Measurements from ENCODE around the gene CLCN1.

Gene CLCN1

DNA sequence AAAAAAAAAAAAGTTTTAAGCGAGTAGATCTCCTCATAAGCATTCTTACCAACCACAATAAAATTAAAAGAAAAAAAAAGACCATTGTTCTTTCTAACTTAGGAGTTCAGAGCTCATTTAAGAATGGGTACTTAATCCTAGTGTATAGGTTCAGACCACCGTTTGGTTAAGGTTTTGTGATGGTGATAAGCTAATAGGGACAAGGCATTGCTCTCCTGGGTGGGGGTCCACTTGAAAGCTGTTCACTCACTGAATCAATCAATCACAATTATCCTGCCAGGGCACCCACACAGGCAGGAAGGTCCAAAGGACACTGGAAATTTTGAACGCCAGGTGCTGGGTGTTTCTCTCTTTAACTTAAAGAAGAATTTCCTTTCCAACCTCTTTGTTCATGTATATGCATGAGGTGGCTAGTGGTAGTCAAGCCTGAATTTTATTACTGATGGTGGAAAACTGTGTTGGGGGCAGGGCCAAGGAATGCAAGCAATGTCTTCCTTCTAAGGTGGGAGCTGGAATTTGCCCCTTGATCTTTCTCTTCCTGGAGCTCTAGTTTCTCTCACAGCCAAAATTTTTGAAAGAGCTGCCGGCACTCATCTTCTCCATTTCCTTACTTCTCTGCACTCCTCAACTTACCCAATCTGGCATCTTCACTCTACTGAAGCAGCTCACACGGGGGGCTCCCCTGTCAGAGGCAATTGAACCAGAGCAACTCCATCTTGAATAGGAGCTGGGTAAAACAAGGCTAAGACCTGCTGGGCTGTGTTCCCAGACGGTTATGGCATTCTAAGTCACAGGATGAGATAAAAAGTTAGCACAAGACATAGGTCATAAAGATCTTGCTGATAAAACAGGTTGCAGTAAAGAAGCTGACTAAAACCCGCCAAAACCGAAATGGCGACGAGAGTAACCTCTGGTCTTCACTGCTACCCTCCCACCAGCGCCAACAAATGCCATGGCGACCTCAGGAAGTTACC lies 54.1 kb downstream of the CLCN1 start:
- DNase-seq: no peak

DNA sequence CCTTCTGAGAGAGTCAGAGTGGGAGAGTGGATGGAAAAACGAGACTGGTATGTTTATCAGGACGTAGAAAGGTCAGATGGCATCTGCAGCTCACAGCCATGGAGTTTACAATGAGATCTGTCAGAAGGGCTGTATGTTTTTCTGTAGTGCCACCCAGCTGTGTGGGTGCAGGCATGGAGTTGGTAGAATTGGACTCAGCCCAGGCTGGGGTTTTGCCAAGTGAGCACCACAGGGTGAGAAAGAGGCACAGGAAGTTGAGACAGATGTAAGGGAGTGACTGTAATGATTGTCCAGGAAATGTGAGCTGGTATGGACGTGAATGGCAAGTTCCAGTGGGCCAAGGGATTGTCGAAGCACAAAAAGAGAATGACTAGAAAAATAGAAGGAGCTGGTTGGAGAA lies 56.2 kb downstream of the CLCN1 start:
- DNase-seq: no peak

DNA sequence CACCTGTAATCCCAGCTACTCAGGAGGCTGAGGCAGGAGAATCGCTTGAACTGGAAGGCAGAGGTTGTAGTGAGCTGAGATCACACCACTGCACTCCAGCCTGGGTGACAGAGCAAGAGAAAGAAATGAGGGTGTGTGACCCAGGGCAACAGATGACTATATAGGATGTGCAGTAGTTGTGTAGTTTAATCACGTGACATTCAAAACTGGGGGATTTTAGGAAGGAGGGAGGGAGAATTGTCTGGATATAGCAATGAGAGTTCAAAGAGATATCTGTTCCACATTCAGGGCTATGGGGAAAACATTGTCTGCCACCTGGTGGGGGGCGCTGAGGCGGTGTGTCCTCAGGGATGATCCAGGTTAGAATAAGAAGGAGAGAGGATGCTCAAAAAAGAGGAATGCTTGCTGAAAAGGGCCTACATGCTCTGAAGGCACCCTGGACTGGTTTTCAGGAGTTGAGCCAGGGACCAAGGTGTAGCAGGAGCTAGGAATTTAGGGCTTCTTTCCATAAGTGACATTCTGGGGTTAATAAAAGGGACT lies 57.4 kb downstream of the CLCN1 start:
- no peak for DNase-seq

DNA sequence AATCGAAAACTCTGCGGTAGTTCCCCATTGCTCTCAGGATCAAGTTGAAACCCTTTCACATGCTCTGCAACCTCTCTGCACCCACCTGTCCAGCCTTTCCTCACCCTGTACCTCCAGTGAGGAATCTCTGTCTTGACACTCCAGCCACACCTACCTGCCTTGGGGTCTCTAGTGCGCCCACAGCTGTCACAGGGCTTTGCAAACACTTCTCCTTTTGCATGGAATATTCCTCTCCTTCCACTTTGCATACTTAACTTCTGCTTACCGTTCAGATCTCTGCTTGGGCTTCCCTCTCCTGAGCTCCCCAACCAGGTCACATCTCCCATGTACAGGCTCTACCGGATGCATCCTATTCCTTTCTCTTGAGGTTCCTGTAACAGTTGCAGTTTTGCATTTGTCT lies 58.6 kb downstream of the CLCN1 start:
- DNase-seq: no peak

DNA sequence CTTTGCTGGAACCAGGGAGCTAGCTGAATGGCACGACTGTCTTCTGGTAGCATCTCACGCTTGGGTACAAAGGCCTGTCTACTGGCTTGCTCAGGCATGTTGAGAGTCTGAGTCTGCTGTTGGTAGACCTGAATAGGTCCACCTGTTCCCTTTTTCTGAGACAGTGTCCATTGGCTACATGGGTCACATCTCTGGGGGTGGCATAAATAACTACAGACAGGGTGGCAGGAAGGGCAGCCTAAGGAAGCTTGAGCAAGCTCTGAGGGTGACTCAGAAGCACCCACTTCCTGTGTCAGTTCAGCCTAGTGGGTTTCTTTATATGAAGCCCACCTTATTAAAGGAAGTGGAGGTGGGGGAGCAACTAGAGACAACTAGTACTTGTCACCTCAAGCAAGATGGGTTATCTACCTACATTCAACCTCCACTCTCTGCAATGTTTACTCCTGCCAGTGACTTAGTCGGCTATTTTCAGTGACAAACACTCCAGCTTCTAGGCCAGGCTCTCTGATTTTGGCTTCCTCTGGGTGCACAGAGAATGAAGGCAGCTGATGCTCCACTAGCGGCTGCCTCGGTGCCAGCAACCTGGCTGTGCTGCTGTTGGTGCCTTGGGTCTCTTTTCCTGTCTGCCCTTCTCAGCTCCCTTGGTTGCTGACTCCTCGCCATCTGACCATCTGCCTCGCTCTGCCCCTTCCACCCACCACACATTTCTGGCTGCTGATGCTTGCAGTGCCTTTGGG lies 59.6 kb downstream of the CLCN1 start:
- DNase-seq: no peak

DNA sequence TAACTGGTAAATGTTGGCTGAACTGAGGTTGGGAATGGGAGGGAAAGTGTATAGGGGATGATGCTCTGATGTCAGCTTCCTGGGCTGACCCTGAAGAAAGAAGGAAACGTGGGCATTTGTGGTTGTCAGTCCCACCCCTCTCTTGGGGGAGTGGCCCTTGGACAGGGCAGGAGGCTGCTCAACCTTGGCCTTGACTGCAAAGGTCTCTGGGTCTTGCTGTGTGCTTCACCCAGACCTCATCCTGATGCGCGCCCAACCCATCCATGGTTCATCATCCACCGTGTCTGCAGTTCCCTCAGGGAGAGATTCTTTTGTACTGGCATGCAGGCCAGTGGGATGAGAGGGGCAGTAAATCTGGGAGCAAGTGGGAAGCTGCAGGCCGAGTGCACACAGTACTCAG lies 60.5 kb downstream of the CLCN1 start:
- no peak for DNase-seq

DNA sequence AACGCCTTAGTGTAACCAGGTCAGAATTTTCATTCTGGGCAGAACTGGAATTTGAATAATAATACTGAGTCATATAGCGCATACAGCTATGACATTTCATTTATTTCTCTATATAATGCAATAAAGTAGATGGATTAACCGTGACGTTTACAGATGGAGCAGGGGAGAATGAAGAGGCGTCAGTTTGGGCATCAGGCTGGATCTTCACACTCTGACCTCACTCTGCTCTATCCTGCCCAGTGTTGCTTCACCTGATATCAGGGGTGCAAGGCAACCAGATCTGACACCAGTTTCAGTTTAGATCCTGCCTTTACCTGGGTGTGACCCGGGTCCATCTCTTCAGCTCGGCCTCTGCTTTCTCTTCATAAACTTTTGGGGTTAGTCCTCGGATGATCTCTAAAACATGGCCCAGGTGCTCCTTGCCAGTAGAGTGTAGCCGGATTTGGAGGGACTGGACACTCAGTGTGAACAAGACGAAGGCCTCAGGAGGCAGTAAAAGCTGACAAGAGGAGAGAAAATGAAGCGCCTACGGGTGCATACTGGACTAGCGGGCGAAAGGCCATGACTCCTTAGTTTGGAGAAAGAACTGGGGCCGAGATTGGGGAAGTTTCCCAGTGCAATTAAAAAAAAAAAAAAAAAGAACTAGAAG lies 63.8 kb downstream of the CLCN1 start:
- no peak for DNase-seq

DNA sequence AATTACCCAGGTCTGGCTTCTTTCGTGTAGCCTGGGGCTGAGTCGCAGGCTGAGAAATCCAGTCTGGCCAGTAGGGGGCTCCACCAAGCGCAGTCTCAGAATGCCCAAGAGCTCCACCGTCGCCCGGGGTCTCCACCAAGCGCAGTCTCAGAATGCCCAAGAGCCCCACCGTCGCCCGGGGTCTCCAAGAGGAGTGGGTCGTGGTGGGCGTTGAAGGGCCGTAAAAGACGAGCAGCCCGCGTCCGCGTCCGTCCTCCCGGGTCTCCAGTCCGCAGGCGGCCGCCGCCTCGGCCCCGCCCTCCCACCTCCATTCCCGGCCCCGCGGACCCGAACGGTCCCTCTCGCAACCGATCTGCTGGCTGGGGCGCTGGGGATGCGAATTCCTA lies 64.3 kb downstream of the CLCN1 start:
- peak; percentile 65 for DNase-seq

DNA sequence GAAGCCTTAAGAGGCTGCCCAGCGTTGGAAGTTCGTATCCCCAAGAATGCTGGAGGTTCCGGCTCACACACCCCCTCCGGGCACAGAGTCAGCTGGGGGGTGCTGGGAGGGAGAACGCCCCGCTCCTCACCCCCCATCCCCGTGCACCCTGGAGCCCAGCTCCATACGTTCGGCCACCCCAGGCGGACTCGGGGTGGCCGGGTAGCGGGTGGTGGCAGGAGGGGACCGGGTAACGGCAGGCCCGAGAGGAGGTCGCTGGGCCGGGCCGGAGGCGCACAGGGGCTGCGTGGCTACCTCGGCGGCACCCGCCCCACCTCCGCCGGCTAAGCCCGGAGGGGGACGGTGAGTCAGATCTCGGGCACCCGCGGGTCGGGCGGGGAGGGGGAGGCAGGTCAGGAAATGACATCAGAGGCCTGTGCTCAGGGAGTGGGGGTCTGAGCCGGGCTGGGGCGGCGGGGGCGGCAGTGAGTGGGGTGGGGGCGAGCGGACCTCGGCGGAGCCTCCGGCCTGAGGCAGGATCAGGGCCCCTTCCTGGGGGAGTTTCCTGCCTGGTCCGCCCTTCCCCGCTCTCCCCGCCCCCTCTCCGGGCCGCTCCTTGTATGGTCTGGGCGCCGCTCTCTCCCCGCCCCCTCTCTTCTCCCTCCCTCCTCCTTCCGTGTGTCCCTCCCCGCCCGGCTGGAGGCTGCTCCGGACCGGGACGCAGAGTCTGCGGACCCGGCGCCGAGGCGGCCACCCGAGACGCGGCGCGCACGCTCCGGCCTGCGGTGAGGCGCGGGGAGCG lies 64.9 kb downstream of the CLCN1 start, which contains the start of gene ZYX:
TSS of gene ZYX (plus strand) at position 700 of the 781 bp plus-strand sequence. CDS start 227 bp downstream, outside the sequence.
- peak; percentile 77 for DNase-seq

DNA sequence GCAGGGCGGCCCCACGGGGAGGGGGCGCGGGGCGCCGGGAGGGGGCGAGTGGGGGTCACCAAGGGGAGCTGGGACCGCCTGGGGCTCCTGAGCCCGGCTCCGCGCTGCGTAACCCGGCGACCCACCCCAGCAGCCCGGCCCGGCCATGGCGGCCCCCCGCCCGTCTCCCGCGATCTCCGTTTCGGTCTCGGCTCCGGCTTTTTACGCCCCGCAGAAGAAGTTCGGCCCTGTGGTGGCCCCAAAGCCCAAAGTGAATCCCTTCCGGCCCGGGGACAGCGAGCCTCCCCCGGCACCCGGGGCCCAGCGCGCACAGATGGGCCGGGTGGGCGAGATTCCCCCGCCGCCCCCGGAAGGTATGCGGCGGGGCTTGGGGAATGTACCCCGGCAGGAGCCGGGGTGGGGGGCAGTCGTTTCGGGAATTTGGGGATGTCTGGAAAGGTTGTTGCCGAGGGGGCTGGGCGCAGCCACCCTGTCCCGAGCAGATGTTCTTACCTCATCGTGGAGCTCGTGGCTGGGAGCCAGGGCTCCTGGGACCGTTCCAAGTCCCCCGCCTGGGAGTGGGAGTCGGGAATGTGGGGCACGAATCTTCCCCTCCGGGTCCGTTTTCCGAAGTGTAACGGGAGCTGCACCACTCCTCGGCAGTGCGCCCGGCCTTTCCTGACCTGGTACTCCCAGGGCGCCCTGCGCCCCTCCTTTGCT lies 65.7 kb downstream of the CLCN1 start:
- peak; percentile 50 for DNase-seq

DNA sequence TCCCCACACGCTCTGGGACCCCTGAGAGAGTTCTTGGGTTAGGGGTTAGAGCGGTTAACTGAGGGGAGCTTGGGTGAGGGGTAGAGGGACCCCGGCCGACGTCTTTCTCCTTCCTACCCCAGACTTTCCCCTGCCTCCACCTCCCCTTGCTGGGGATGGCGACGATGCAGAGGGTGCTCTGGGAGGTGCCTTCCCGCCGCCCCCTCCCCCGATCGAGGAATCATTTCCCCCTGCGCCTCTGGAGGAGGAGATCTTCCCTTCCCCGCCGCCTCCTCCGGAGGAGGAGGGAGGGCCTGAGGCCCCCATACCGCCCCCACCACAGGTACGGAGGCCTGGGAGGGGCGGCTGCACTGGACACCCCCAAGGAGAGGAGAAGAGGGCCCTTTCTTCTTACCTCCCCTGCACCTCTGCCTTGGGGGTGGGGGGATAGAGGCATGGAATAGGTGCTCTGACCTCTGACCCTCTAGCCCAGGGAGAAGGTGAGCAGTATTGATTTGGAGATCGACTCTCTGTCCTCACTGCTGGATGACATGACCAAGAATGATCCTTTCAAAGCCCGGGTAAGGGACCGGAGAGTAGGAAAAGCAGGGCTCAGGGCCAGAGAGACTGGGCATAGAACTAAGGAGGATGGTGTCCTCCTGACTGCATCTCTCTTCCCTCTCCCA lies 66.3 kb downstream of the CLCN1 start:
- no peak for DNase-seq

DNA sequence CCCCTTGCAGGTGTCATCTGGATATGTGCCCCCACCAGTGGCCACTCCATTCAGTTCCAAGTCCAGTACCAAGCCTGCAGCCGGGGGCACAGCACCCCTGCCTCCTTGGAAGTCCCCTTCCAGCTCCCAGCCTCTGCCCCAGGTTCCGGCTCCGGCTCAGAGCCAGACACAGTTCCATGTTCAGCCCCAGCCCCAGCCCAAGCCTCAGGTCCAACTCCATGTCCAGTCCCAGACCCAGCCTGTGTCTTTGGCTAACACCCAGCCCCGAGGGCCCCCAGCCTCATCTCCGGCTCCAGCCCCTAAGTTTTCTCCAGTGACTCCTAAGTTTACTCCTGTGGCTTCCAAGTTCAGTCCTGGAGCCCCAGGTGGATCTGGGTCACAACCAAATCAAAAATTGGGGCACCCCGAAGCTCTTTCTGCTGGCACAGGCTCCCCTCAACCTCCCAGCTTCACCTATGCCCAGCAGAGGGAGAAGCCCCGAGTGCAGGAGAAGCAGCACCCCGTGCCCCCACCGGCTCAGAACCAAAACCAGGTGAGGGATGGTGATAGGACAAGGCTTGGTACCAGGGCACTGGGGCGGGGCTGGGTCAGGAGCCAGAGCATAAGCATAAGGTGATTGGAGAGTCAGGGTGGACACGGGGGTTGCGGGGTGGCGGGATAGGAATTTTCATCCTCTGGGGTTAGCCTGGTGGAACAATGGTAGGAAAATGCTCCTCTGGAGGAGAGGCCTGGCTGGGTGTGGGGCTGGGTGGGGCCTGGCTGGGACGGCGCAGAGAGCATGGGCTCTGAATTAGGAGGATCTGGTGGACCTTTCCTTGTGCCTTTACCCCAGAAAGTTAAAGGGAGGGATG lies 67.1 kb downstream of the CLCN1 start:
- no peak for DNase-seq

DNA sequence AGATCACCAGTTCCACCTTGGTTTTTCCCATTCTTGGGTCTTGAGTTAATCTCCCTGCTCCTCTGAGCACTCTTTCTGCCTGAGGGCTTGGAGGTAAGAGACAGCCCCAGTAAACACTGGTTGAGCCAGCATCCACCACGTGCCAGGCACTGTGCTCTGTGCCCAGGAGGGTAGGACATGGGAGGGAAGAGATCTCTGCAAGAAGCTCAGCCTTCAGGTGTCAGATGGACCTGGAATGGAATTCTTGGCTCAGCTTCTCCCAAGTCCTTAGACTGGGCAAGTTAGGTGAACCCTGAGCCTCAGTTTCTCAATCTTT lies 67.7 kb downstream of the CLCN1 start:
- no peak for DNase-seq

DNA sequence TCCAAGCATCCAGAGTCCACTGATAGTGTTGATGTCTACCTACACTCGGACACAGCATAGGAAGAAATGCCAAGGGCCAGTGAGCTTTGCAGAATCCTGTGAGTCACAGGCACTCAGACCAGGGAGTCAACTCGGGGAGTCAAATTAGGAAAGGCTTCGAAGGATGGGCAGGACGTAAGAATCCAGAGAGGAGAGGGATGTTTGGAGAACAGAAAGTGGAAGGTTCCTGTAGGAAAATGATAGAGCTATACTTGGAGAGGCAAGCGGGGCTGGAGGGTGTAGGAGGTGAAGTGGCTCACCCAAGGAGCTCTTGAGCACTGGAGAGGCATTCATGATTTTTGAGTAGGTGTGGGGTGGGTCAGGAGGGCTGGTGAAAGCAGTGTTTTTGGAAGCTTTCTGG lies 68.2 kb downstream of the CLCN1 start:
- DNase-seq: no peak

DNA sequence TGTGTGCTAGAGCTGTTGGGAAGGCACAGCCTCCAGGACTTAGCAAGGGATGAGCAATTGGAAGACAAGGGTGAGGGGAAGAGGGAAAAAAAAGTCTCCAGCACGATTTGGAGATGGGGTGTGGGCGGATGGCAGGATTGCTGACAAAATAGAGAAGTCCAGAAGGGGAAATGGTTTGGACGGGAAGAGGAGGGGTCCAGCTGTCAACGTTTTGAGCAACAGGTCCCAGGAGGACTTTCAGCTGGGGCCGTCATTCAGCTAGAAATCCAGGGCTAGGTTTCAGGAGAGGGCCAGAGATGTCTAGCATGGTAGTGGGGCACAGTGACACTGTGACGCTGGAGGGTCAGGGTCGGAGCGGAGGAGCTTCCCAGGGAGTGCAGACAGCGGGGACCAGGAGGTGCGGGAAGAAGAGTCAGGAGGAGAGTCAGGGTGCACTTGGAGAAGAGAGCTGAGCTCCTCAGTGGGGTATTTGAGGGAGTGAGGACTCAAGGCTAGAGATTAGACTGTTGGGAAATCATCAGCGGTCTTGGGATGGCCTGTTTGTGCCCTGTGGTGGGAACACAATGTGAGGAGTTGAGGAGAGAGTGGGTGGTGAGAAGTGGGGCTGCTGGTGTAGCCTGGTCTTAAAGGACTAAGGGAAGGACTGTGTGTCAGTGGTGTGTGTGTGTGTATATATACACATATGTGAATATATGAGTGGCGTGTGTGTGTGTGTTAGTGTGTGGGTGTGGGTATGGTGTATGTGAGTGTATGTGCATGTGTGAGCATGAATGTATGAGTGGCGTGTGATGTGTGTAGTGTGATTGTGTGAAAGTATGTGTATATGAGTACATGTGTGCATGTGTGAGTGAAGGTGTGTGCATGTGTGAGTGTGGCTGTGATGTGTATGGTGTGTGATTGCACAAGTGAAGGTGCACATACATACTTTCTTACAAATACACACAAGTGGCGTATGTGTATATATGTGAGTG lies 69.0 kb downstream of the CLCN1 start:
- no peak for DNase-seq

DNA sequence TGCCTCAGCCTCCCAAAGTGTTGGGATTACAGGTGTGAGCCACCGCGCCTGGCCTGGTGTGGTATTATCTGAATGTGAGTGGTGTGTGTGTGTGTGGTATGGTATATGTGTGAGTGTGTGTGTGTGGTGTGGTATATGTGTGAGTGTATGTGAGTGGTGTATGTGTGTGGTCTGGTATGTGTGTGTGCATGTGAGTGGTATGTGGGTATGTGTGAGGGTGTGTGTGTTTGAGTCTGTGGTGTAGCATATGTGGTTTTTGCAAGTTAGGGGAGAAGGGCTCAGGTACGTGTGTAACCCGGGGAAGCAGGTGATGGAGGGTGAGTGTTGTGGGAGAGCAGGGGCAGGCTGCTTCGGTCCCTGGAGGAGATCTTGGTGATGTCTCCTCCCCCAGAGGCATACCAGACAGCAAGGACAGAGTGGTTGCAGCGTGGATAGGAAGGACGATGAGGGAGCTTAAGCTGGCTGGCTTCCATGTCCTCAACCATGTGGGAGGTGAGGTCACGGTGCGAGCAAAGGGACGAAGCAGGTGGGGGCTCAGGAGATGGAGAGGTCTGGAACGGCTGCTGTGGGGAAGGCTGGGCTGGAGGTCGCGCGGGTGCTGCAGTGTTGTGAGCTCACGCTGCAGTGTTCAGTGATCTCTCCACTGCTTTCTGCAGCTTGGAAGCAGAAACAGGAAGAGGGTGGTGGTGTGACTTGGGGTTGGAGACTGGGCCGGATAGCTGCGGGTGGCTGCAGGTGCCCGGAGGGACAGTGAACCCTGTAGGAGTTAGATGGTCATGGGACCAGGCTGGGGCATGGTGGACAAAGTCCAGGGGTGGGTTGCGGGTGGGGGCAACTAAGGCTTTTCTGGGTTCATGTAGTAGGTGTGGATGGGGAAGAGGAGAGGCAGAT lies 70.2 kb downstream of the CLCN1 start:
- no peak for DNase-seq

DNA sequence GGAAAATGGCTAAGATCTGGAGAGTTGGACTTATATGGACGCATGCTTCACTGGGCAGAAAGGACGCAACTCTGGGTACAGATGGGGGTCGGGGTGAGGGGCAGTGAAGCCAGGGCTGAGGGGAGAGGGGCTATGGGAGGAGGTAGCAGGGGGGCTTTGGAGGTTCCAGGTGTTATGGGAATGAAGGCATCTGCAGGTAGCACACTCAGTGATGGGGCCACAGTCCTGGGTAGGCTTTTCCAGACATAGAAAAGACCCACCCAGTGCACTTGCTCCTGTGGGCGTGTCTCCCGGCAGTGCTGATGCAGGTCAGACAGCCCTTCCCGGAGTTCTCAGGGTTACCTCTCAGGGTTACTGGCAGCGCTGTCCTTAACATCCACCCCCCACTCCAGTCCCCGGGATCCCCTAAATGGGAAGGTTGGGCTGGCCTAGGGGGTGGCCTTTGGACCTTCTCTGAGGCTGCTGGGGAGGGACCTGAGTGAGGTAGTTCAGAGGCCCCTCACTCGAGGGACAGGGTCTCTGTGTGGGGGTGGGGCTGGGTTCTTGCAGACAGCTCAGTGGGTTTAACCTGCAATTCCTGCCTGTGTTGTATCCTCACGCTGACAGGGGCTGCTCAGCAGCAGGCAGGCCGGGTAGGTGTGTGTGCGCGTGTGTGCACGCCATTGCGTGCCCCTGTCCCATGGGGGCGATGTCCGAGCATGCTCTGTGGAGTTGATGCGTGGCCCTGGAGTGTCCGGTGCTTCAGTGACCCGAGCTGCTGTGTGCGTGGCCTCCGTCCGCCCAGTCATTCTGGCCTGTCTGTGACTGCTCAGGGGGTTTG lies 71.5 kb downstream of the CLCN1 start:
- DNase-seq: no peak
